Body of pancreas (tissue), 4 donors: Measurements from ENCODE around the gene SPOCK2.

Source experiments
- CTCF ChIP-seq, 7 experiments: fragments of 450-650 bp in 4 of 7; fragments of 200-600 bp in 3 of 7; sonication (generic) in 3 of 7; IDR thresholded peaks; one replicate each; pipeline ENCODE4 v1.5.1; 2016 to 2019; ENCODE audit warnings: antibody characterized with exemption in 7 of 7
- POLR2A ChIP-seq, 3 donors: fragments of 450-650 bp; IDR thresholded peaks; one replicate each; pipeline ENCODE4 v1.6.1; 2016; ENCODE audit warnings: antibody characterized with exemption in 3 of 3, mild to moderate bottlenecking in 2 of 3

DNA sequence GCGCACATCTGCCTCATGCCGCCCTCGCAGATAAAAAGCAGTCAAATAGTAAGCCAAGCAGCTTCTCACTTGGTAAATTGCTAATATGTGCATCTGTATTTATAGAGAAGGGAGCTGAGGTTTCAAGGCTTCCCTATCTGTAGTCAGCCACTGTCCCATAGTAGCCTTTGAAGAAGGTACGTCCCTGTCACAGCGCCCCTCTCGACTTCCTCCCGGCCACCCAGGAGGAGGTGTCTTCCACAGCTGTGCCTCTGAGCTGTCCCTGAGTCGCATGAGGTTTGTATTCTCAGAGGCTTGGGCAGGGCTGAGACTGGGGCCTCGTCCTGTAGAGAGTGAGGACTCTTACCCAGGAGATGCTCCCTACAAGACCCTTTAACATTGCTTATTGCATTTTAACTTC lies 49.0 kb downstream of the SPOCK2 start:
- TF ChIP-seq CTCF (IDR thresholded peaks at IDR 0.05), result no peak
- TF ChIP-seq POLR2A (IDR thresholded peaks at IDR 0.05), result no peak
